Epithelial cell of prostate (primary cell): ENCODE data around the gene SLC30A1.

Source experiments
- DNase-seq: peaks from one replicate; pipeline ENCODE4 v3.0.0-alpha.2; 2011; ENCODE audit warnings: low read depth, low spot score
- H3K27ac ChIP-seq: fragments of 450-650 bp; 2 replicates; pipeline ENCODE4 v1.5.1; 2017; ENCODE audit warnings: mild to moderate bottlenecking

The SLC30A1 gene

GRCh38 chr1:211609120-211610024, 30.4 kb upstream of the SLC30A1 start:
- H3K27ac ChIP-seq: no peak overlapping the region
- DNase-seq: no peak

DNA sequence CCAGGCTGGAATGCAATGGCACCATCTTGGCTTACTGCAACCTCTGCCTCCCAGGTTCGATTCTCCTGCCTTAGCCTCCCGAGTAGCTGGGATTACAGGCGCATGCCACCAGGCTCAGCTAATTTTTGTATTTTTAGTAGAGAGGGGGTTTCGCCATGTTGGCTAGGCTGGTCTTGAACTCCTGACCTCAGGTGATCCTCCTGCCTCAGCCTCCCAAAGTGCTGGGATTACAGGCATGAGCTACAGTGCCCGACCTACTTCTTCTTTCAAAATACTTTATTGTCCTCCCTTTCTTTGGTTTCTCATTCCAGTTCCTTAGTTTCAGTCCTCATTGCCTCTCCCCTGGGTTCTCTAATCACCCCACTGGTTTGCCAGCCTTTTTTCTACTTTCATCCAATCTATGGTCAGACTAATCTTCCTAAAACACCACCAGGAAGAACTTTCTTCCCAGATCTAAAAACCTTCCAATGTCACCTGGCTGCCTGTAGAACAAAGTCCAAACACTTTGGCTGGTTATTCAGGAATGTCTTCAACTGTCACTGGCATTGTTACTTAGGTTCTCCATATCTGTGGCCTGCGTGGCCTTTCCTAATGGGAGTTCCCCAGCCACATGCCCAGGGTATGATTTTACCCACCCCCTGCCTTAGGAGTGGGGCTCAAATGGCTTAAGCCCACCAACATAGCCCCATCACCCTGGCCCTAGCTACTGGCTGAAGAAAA, 29.0 kb upstream of the SLC30A1 start:
- H3K27ac ChIP-seq: no peak overlapping the region
- no peak for DNase-seq

DNA sequence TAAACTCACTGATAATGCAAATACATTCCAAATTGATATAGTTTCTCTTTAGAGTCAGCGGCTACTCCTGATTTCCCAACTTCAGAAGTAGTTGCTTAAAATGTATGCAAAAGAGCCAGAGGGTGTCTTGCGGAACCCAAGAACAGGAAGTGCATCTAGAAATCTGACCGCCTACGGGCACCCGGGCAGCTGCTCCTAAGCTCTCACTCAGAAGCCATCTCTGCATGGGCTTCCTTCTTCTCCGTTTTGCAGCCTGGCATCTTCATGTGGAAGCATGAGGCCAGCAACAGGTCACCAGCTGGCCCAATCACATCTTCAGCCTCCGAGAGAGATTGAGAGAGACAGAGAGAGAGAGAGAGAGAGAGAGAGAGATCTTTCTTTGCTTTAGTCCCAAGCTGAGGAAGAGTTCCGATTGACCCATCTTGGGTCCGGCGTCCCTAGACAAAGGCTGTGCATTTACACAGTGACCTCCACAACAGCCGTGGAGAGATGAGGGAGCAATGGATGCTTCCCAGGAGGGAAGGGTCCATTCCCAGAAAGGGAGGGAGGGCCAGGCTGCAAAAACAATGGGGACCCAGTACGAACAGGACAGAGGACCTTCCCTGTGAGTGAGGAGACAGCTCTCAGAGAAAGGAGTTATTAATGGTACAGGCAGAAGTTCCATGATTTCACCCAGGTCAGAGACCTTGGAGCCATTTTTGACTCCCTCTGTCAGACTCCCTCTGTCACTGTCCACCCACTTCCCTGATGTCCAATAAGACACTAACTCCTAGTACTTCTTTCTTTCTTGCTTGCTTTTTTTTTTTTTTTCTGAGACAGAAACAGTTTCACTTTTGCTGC, 28.2 kb upstream of the SLC30A1 start:
- no peak overlapping the region for H3K27ac ChIP-seq
- no peak for DNase-seq

DNA sequence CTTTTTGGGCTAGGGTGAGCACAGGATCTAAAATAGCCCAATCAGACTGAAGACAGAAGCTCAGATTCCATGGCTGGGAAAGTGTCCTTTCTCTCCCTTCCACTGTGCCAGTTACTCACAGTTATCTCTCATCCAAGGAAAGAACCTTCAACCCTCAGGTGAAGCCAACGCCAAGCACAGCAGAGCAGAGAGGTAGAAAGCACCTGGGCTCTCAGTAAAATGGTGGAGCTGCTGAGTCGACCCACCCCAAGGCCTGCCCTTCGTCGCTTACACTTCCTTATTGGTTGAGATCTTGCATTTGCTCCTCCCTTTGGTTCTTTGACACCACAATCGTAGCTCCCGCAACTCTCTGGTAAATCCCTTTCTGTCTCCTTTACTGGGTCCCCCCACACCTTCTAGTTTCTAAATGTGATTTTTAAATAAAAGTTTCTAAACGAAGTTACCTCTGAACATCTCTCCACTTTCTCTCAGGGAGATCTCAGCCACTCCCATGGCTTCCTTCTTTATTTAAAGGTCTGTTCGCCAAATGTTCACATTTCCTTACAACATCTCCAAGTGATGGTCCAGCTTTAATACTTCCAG, 27.5 kb upstream of the SLC30A1 start:
- H3K27ac ChIP-seq: no peak overlapping the region
- no peak for DNase-seq

- H3K27ac ChIP-seq: no peak overlapping the region
- no peak for DNase-seq
Measured at GRCh38 chr1:211605603-211606331, 26.8 kb upstream of the SLC30A1 start.

DNA sequence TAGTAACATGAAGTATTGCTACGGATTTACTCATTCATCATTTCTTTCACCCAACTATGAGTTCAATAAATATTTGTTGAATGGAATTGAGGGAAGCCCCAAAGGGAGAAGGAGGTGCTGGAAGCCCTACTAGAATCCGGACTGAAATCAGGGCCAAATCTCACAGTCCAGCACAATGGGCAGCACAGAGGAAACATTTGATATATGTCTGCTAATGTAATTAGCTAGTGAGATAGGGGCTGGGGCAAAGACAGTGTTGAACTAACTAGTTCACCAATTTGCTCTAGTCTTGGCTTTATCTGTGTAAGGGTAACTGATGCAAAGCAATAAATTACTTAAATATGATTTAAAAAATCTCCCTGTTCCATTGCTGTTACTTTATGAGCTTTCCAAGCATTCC, 26.1 kb upstream of the SLC30A1 start:
- no peak for DNase-seq
- H3K27ac ChIP-seq: no peak overlapping the region

GRCh38 chr1:211604548-211604947, 25.6 kb upstream of the SLC30A1 start:
- DNase-seq: no peak
- H3K27ac ChIP-seq: no peak overlapping the region

DNA sequence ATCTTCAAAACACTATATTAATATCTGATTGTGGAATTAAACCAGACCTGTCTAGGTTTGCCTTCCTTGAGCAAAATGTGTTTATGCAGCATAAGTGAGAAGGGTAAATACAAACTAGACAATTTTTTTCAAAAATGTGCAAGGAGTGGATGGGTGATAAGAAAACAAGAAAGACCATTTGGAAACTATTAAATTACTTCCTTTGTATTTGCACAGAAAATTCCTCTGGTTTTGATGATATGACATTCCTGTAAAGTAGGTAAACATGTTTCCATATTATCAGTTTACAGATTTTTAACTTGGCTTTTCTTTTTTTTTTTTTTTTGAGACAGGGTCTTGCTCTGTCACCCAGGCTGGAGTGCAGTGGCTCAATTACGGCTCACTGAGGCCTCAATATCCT, 24.8 kb upstream of the SLC30A1 start:
- peak overlapping the region; percentile 38 for H3K27ac ChIP-seq
- DNase-seq: no peak

DNA sequence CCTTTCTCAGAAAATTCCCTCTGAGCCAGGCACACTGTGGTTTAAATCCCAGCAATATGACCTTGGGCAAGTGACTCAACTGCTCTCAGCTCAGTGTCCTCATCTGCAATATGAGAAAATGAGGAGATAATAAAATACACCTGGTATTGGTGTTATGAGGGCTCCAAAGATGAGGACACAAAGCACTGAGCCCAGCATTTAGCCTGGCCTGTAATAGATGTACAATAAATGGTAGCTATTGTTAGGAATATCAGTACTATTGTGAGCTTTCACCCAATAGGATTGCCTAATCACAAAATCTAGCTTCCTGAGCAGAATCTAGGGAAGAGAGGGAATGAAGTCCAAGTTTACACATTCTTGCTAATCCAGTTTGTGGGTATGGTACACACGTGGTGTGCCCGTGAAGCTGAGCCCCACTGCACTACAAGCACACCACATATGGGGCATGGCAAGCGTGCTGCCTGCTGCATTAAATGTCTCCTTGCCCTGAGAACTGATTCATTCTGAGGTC, 24.3 kb upstream of the SLC30A1 start:
- peak overlapping the region; percentile 38 for H3K27ac ChIP-seq
- peak; percentile 43 for DNase-seq

GRCh38 chr1:211601982-211602670, 23.2 kb upstream of the SLC30A1 start:
- no peak for DNase-seq
- peak overlapping the region; percentile 38 for H3K27ac ChIP-seq

GRCh38 chr1:211601159-211601558, 22.2 kb upstream of the SLC30A1 start:
- DNase-seq: no peak
- H3K27ac ChIP-seq: no peak overlapping the region

DNA sequence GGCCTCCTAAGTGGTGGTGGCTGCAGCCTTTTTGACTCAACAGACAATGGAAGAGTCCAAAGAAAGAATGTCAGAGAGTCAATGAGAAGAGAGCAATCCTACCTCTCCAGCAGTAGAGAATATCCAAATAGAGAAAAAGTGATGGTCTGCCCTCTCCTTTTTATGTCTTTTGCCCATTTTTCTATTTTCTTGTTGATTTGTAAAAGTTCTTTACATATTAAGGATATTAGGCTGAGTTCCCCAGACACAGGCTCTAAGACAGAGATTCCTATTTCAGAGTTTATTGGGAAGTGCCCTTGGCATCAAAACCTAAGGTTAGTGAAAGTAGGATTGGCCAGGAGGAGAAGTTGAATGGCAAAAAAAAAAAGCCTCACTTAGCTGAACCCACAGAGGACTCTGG, 20.3 kb upstream of the SLC30A1 start:
- no peak for DNase-seq

DNA sequence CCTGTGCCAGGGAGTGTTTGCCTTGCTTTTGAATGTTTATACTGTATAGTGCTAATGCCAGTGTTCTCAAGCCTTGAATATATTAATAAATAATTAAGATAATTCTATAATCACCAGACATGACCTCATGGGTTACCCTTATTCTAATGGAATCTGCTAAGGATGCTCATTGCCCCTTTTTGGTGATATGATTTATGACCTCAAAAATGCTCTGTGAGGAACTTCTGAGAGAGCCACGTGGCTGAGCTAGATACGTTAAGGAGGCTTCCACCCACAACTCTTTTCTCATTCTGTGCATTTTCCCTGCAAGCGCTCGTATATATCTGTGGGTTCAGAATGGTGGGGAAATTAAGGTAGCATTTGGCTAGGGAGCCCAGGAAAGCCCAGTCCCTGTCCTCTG, 19.6 kb upstream of the SLC30A1 start:
- no peak overlapping the region for H3K27ac ChIP-seq
- DNase-seq: no peak

More for the DNA sequence above, 20.3 kb upstream of the SLC30A1 start:
- no peak overlapping the region for H3K27ac ChIP-seq

- H3K27ac ChIP-seq: no peak overlapping the region
- no peak for DNase-seq
Measured at GRCh38 chr1:211596418-211597181, 17.6 kb upstream of the SLC30A1 start.

- no peak overlapping the region for H3K27ac ChIP-seq
- DNase-seq: no peak
Measured at GRCh38 chr1:211595419-211595818, 16.5 kb upstream of the SLC30A1 start.

DNA sequence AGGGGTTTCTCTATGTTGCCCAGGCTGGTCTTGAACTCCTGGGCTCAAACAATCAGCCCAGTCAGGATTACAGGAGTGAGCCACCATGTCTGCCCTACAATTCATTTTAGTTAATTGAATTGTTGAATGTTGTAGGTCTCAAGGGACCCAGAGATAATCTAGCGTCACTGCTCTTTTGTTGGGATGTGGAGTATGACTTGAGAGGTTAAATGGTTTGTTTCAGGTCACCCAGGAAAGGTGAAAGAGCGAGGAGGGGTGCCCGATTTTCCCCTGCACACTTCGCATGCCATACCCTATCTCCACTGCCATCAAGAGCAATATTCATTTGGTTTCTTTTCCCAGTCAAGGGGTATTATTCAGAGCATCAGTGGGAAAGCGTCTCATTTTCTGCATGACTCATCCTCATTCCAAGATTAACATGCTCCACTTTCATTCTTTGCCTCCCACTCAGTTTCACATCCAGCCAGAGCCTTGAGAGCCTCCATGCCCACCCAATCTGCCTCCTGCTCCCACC, 13.1 kb upstream of the SLC30A1 start:
- H3K27ac ChIP-seq: no peak overlapping the region
- DNase-seq: no peak

DNA sequence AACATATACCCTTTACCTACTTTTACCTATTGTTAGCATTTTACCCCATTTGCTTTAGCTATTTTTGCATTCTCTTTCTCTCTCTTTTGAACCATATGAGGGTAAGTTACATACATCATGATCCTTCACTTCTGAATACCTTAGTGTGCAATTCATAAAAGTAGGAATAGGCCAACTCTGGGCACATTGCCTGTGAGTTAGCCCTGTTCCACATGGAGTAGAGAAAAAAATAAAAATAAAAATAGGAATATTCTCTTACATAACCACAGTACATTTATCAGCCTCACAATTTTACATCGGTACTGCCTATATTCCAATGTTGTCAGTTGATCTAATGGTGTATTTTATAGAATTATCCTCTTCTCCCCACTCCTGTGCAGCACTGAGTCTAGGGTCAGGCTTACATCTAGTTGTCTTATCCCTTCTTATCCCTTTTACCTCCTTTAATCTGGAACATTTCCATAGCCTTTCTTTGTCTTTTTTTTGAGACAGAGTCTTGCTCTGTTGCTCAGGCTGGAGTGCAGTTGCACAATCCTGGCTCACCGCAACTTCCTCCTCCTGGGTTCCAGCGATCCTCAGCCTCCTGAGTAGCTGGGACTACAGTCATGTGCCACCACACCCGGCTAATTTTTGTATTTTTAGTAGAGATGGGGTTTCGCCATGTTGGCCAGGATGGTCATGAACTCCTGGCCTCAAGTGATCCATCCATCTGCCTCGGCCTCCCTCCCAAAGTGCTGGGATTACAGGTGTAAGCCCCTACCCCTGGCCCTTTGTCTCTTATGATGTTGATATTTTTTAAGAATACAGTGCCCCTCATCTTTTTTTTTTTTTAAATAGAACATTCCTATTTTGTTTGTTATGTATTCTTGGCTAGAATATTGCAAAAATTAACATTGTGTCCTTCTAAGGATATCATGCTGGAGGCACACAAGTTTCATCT, 11.1 kb upstream of the SLC30A1 start:
- no peak for DNase-seq
- H3K27ac ChIP-seq: peak overlapping the region; percentile 14
